Small intestine (tissue), 7 donors: Measurements from ENCODE around the gene NLRP4. TPM values are rescaled to one million over a fixed set of nuclear protein-coding genes. Genes with fewer than 3 reads are reported as not detected.
"Not testable (repeated sequence)": the region's sequence is repeated elsewhere in the genome, so short reads cannot be mapped to it uniquely, and the experiment has no call there.

Experiments used
- DNase-seq, 2 donors: peaks; one replicate each; pipeline versions ENCODE4 v3.0.0 to v3.0.0-alpha.2; 2013
- FAIRE-seq: peaks from 2 replicates; lab custom pipeline; 2012; peaks lifted over from hg19 to GRCh38; lab: Jason Lieb, UNC
- H3K27ac ChIP-seq, 3 donors: one replicate each; pipeline ENCODE4 v1.5.1; 2013; ENCODE audit warnings: low read length in 2 of 3, mild to moderate bottlenecking in 2 of 3, control low read depth in 1 of 3, inconsistent platforms in 1 of 3, low read depth in 1 of 3, moderate library complexity in 1 of 3
- H3K27me3 ChIP-seq, 3 donors: one replicate each; pipeline ENCODE4 v1.6.1; 2013; ENCODE audit warnings: low read length in 3 of 3, inconsistent platforms in 1 of 3; ENCODE audit not compliant: control insufficient read depth in 3 of 3, insufficient read depth in 3 of 3
- H3K36me3 ChIP-seq, 3 donors: one replicate each; pipeline ENCODE4 v1.6.1; 2013; ENCODE audit warnings: low read length in 3 of 3, inconsistent platforms in 1 of 3, low read depth in 1 of 3, mild to moderate bottlenecking in 1 of 3, moderate library complexity in 1 of 3; ENCODE audit not compliant: control insufficient read depth in 3 of 3, insufficient read depth in 2 of 3
- H3K4me1 ChIP-seq, 3 donors: one replicate each; pipeline ENCODE4 v1.6.1; 2013; ENCODE audit warnings: low read length in 2 of 3, inconsistent platforms in 1 of 3, low read depth in 1 of 3, mild to moderate bottlenecking in 1 of 3, moderate library complexity in 1 of 3; ENCODE audit not compliant: control insufficient read depth in 3 of 3, insufficient read depth in 2 of 3
- H3K4me3 ChIP-seq, 3 donors: one replicate each; pipeline ENCODE4 v1.5.1; 2013; ENCODE audit warnings: low read length in 3 of 3, control low read depth in 1 of 3, inconsistent platforms in 1 of 3, low read depth in 1 of 3, mild to moderate bottlenecking in 1 of 3, moderate library complexity in 1 of 3
- H3K9me3 ChIP-seq, 2 donors: one replicate each; pipeline ENCODE4 v1.6.1; 2013; ENCODE audit warnings: low read depth in 1 of 2, low read length in 1 of 2; ENCODE audit not compliant: control insufficient read depth in 2 of 2, insufficient read depth in 1 of 2
- WGBS, 3 donors: extraction: QIAGEN DNeasy Blood & Tissue Kit; methylation state at CpG; one replicate each; pipeline ENCODE4 v1.1.7; 2013; 5-methylcytosine and 5-hydroxymethylcytosine counted together
- polyA plus RNA-seq, 4 donors: library from polyadenylated mRNA; stranded (reverse) in 3 of 4; unstranded in 1 of 4; fragments of 200-250 nt in 3 of 4; fragments of 120-200 nt in 1 of 4; gene quantifications; one replicate each; pipeline versions ENCODE4 v1.2.1 to v1.2.3, GENCODE V29; 2013
- donor health status: healthy with polysubstance abuse.
- donor health status: control.
- donor health status: control.
- donor health status: Bipolar disorder and iron deficiency.
- donor health status: healthy.

Gene NLRP4
- polyA plus RNA-seq, 4 donors = 0.09 TPM; not detected in 3

DNA sequence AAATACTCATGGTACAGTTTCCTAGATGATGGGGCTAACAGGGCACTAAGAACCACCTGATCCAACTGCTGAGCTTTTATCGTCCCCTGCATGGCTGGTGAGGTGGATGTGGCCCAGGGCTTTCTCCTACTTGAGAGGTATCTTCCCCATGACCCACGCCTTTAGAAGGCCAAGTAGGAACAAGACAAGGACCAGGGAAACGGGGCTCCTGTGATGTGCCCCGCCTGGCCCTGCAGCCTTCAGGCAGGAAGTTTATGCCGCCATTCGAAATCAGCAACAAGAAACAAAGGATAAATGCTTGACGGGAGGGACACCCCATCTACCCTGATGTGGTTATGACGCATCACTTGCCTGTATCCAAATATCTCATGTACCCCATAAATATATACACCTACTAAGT, 91.7 kb downstream of the NLRP4 start:
- no peak for FAIRE-seq
- Histone ChIP-seq H3K27me3 (no peaks in the 10 kb centered on the region), H3K4me3 (no peak overlapping the region)

GRCh38 chr19:55929258-55929657, 92.9 kb downstream of the NLRP4 start:
- 89 to 95% (median 91%) methylated on average over 5 of the region's 5 CpGs for WGBS, 3 donors
- H3K36me3 ChIP-seq, H3K27ac ChIP-seq, FAIRE-seq, DNase-seq, H3K4me3 ChIP-seq, H3K27me3 ChIP-seq, H3K4me1 ChIP-seq: not testable (repeated sequence)
- peaks cover 0 to 24% of the 10 kb centered on the region in 2 donors for H3K9me3 ChIP-seq

More for the DNA sequence above, 91.7 kb downstream of the NLRP4 start:
- DNase-seq = no peak
- H3K4me1 ChIP-seq = no peaks in the 10 kb centered on the region
- H3K36me3 ChIP-seq = no peaks in the 10 kb centered on the region
- peaks cover 0 to 29% of the 10 kb centered on the region in 2 donors for H3K9me3 ChIP-seq
- WGBS, 3 donors = 68 to 76% (median 74%) methylated on average over 8 of the region's 8 CpGs
- no peak overlapping the region for H3K27ac ChIP-seq

DNA sequence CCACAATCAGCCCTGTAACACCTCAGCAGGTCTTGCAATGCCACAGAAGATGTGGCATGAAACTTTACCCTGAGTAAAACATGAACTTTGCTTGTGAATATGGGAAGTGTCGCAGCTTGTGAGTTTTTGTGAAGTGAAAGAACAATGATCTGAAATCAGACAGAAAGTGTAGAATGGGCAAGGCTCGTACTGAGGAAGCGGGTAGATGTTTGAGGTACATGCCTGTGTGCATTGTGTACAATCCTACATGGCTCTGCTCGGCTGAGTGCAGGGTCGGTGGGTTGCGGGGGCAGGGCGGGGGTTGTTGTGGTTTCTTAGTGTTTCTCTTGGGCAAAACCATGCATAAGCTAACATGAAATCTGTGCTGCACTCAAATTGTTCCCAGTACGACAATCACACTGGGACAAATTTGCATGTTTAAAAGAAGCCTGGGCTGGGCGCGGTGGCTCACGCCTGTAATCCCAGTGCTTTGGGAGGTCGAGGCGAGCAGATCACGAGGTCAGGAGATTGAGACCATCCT, 94.7 kb downstream of the NLRP4 start:
- Histone ChIP-seq H3K4me3 (no peak overlapping the region), H3K36me3 (no peaks in the 10 kb centered on the region), H3K27ac (no peak overlapping the region), H3K27me3 (no peaks in the 10 kb centered on the region), H3K4me1 (no peaks in the 10 kb centered on the region), H3K9me3 (peaks cover 0 to 17% of the 10 kb centered on the region in 2 donors)
- 69 to 85% (median 71%) methylated on average over 14 of the region's 14 CpGs for WGBS, 3 donors
- DNase-seq (no peak), FAIRE-seq (no peak)

Other genes starting within 250 kb of the NLRP4 start
- 10 to 100 TPM in 1 of 4 donors, 1 to 10 TPM in 3; 7.2 to 13.0 (median 7.4) TPM for gene FIZ1, start 237.0 kb upstream of the NLRP4 start, polyA plus RNA-seq
- gene ZNF524, start 236.3 kb upstream of the NLRP4 start, polyA plus RNA-seq = 10 to 100 TPM; 23.2 to 63.5 (median 45.7) TPM
- gene ZNF865, start 230.9 kb upstream of the NLRP4 start, polyA plus RNA-seq = 10 to 100 TPM in 1 of 4 donors, 1 to 10 TPM in 3; 4.0 to 10.3 (median 5.5) TPM
- 10 to 100 TPM in 3 of 4 donors, 1 to 10 TPM in 1; 9.5 to 16.3 (median 11.0) TPM for gene ZNF784, start 212.0 kb upstream of the NLRP4 start, polyA plus RNA-seq
- 10 to 100 TPM in 3 of 4 donors, 1 to 10 TPM in 1; 8.3 to 28.5 (median 16.6) TPM for gene ZNF580, start 195.5 kb upstream of the NLRP4 start, polyA plus RNA-seq
- gene ZNF581, start 192.9 kb upstream of the NLRP4 start, polyA plus RNA-seq = 10 to 100 TPM; 15.9 to 29.2 (median 23.3) TPM
- gene CCDC106, start 188.3 kb upstream of the NLRP4 start, polyA plus RNA-seq = 10 to 100 TPM in 1 of 4 donors, 1 to 10 TPM in 3; 2.5 to 12.1 (median 5.6) TPM
- 100 to 1,000 TPM in 2 of 4 donors, 10 to 100 TPM in 2; 74.0 to 161 (median 115) TPM for gene U2AF2, start 181.5 kb upstream of the NLRP4 start, polyA plus RNA-seq
- 100 to 1,000 TPM; 149 to 193 (median 168) TPM for gene EPN1, start 161.3 kb upstream of the NLRP4 start, polyA plus RNA-seq
- gene NLRP9, start 98.1 kb upstream of the NLRP4 start, polyA plus RNA-seq = under 1 TPM in 2 of 4 donors, not detected in 2; 0.01 TPM
- gene RFPL4A, start 77.4 kb upstream of the NLRP4 start, polyA plus RNA-seq = under 1 TPM in 2 of 4 donors, not detected in 2; 0.04 to 0.25 TPM
- not detected for gene RFPL4AL1, start 67.4 kb upstream of the NLRP4 start, polyA plus RNA-seq
- under 1 TPM in 2 of 4 donors, not detected in 2; 0.07 to 0.10 TPM for gene NLRP11, start 4.5 kb upstream of the NLRP4 start, polyA plus RNA-seq
- gene NLRP13, start 95.8 kb downstream of the NLRP4 start, polyA plus RNA-seq = not detected
- gene NLRP8, start 111.3 kb downstream of the NLRP4 start, polyA plus RNA-seq = not detected
- not detected for gene NLRP5, start 150.2 kb downstream of the NLRP4 start, polyA plus RNA-seq